PFSK-1 (cell line): ENCODE data around the gene BIK.

ENCODE experiments used
- POLR2AphosphoS5 ChIP-seq: IDR thresholded peaks from 2 replicates; pipeline ENCODE4 v1.6.1; 2012; ENCODE audit warnings: low read depth, mild to moderate bottlenecking, control low read depth, low read length, moderate library complexity
- REST ChIP-seq, 2 experiments: IDR thresholded peaks; 2 replicates each; pipeline versions ENCODE4 v1.6.1 to v1.8.0; 2011 to 2012; ENCODE audit warnings: low read depth in 2 of 2, low read length in 2 of 2, control low read depth in 1 of 2, inconsistent platforms in 1 of 2, mild to moderate bottlenecking in 1 of 2, moderate library complexity in 1 of 2; ENCODE audit not compliant: insufficient read depth in 1 of 2
- TAF1 ChIP-seq: IDR thresholded peaks from 2 replicates; pipeline ENCODE4 v1.6.1; 2012; ENCODE audit warnings: low read length, control low read depth, borderline replicate concordance; ENCODE audit not compliant: insufficient read depth

GRCh38 chr22:43081968-43082367 lies 28.6 kb upstream of the BIK start:
- TF ChIP-seq POLR2AphosphoS5 (no peak), TAF1 (no peak), REST (IDR thresholded peaks at IDR 0.05; ENCODE audit: insufficient read depth in 1 of 2, low read depth in 2 of 2, low read length in 2 of 2) (no peak)
